HG03045 (cell line): ENCODE results near the gene FHL2.

Experiments used
- ATAC-seq: cut with Tn5 transposase; IDR thresholded peaks from one replicate; pipeline ENCODE4 v1.9.1; 2021; ENCODE audit warnings: mild to moderate bottlenecking, moderate library complexity; ENCODE audit not compliant: unreplicated experiment

Gene FHL2

DNA sequence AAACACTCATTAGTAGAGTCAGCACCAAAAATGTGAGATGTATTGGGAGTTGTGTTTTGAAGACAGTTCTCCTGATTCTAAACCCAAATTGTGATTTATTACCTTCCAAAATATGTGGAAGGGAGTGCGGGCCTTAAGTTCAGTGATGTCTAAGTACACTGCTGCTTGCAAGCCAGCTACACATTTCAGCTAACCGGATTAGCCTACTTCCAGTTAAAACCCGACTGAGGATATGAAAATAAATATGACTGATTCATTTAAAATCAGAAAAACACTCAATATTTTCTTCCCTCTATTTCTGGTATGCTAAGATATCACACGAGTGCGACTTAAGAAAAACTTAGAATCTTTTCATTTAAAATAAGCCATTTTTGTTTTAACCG lies 907 bp downstream of the FHL2 start:
- no peak for ATAC-seq

DNA sequence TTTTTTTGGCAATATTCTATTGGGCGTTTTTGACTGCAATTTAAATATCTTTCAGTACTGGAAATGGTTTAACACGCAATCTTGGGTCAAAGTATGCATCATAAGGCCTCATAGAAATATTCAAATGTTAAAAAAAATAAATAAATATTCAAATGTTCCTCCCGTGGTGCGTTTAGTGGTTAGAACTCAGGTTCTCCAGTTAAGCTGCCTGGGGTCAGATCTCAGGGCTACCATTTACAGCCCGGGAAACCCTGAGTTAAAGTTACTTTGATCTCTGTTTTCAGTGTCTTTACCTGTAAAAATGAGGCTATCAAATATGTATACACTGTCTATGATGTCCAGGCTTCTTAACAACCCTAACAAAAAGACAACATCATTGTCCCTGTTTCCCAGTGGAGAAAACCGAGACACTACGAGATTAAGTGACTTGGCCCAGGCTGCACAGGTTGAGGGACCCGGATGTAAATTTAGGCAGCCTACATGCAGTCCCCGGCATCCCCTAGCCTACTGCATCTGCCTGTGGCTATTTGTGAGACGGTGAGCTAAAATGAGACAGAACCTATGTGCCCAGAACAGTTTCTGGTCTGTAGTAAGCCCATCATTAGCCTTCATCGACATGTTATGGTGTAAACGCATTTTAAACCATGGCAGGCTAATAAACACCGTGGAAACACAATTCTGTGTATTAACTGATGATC lies 1.7 kb downstream of the FHL2 start:
- no peak for ATAC-seq

DNA sequence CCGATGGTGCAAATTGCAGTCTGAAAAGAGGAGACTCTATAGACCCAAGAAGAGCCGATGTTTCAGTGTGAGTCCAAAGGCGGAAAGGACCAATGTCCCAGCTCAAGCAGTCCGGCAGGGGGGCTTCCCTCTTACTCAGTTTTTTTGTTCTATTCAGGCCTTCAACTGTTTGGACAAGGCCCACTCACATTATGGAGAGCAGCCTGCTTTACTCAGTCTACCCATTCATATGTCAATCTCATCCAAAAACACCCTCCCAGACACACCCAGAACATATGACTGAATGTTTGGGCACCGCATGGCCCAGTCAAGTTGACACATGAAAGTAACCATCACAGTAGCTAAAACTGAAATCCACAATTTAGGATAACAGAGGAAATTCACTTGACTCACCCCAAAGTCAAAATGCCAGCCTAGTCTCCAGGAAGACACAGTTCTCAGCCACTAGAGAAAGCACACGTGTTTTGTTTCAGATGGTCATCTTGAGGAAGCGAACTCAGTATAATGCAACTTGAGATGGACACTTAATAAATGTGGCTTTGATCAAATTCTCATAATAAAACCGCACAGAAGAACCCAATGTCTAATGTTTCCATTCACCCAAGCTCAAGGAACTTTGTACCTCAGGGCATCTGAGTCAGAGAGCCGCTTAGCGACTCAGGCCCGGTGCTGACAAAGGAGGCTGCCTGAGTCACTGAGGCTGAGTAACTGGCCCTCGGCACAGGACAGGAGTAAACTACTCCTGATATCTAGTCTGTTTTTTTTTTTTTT lies 2.4 kb downstream of the FHL2 start:
- ATAC-seq: no peak

DNA sequence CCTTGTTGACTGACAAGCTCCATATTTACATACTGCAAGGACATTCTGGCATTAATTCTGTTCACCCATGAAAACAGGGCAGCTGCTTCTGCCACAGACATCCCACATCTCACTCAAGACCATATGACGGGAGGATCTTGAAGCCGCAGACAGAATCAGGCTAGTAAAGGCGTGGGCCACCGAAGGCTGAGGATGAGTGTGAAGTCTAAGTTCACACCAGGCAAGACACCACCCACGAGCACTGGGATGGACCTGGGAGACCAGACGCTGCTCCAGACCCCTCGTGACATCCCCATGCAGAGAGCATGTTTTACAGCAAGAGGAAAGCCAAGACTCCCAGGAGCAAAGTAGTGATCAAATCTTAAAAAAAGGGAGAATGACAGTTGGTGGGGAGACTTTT lies 3.2 kb downstream of the FHL2 start:
- ATAC-seq: no peak

DNA sequence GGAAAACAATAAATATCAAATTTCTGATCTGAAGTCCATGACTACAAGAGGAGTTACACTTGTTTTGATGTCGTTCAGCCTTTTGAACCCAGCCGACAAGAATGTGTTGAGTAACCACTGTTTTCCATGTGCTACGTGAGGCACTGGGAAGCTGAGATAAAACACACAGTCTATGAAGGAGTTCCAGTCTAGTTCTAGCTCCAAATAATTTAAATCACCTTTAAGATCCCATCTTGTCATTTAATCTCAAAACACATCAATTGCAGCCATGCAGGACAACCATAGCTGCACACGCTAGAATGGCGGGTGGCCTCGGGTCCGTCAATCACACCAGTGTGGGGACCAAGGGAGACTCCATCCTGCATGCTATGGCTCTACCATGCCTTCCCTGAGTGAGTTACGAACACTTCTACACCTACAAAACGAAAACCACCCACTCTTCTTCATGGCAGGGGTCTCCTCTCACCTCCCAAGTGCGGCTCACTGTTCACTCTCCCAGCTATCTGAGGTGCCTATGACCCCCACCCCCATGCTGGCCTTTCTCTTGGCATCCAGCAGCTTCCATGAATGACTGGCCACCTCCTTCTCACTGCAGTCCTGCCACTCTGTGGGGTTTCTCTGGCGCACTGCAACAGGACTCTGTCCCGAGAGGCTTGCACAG lies 3.8 kb downstream of the FHL2 start:
- no peak for ATAC-seq

DNA sequence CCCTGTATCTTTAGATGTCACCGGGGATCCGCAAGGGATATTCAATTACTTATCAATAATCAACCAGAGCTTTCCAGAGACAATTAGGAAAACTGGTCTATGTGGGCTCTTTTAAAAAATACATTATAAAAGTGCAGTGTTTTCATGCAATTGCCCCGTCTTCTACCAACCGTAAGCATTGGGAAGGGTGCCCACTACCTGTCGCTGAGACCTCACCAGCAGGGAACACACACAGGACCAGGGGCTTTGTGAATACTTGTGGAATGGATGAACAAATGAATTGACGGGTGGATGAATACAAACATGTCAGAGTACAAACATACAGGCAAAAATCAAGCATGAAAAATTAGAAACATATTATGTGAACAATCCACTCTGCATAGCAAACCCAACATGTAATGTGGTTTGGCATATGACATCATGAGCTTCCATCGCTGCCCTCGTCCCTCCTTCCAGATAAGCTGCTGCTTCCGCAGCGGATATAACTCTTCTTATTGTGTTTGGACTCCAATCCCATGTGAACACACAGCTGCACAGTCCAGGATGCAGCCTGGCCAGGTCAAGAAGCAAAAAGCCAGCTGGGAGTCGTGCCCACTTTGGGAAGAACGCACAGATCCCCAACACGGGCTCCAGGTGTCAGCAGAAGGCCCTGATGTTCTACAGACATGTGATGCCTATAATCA lies 5.3 kb downstream of the FHL2 start:
- no peak for ATAC-seq

DNA sequence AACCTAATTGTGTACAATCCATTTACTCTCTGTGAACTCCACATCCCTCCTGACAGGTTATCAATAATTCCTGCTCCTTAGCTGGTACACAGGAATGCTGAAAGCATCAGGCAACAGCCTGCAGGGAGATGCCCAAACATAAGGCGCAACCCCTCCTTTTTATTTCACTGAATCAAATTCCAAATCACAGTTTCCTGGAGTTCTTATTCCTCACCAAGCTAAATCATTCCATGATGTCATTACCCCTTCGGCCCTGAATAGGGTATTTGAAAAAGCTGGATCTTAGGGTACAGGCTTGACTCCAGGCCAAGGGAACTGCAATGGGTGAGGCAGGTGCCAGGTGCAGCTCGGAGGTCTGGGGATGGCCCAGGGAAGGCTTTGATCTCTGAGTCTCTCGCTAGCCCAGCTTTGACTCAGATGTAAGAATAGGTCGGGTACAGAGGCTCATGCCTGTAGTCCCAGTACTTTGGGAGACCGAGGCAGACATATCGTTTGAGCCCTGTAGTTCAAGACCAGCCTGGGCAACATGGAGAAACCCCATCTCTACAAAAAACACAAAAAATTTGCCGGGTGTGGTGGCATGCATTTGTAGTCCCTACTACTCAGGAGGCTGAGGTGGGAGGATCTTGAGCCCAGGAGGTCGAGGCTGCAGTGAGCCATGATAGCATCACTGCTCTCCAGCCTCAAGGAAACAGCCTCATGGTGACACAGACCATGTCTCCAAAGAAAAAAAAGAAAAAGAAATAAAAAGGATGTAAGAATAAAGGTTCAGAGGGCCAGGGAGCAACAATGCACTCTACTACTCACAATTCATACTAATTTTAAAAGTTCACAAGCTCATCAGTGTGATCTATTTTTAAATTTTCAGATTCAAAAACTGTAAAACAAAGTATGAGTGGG lies 6.8 kb downstream of the FHL2 start:
- no peak for ATAC-seq

DNA sequence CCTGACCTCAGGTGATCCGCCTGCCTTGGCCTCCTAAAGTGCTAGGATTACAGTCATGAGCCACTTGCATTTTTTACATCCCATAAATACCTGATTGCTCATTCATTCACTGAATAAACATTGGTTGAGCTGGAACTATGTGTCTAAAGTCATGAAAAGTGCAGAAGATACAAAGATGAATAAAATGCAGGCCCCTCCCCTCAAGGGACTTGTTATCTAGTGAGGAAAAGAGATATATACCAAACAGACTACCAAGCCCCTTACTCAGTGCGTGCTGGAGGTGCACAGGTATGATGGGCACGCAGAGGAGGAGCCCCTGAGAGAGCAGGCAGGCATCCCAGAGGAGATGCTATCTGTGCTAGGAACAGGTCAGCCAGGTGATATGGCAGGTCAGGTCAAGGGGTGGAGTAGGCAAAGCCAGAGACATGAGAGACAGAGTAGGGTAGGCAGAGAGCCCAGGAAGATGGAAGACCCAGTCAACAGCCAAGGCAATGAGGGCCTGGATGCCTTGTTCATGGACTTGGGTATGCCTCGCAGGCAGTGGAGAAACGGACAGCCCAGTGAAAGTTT lies 7.7 kb downstream of the FHL2 start:
- no peak for ATAC-seq

DNA sequence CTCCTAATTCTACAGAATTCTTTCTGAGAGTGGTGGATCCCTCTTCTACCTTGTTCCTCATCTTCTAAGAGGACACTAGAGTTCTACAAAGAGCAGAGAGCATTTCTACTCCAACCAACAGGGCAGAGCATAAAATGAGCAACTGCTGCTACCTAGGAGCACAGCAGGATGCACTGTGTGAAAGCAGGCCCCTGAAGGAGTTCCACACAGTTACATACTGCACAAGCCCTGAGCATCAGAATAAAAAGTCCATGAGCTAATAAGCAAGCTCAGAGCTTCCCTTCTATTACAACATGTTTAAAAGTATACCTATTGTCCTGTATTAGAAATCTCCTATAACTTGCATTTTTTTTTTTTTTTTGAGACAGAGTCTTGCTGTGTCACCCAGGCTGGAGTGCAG lies 8.4 kb downstream of the FHL2 start:
- no peak for ATAC-seq

DNA sequence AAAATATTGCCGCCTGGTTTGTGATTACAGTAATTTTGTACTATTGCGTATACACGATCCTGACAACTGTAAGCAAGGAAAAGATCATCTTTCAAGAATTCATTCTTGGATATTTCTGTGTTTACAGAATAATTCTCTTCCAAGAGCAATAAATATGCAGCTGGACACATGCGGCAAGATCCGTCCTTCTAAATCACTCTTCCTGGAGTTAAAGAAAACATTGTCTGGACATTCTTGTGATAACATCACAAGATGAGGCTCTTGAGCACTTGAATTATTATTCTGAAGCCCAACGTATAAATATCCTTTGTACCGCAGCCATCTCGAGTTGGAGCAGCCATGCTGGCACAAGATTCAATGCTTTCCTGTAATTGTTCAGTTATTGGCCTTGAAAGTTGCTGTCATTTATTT lies 9.9 kb downstream of the FHL2 start:
- no peak for ATAC-seq

DNA sequence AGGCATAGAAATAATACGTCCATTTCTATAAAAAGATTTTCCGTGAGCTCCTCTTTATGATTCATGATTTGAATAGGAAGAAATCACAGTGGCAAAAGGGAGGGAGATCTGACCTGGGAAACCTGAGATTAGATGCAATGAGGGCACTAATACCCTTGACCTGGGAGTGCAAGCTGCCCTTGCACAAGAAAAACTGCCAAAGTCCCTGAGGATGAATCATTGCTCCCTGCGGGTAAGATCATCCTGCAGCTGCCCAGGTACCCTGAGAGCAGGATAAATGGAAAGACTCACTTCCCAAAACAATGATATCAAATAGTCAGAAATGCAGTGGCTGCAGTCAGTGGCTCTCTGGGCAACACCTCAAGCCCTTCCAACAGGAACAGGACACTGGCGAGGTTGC lies 11.6 kb downstream of the FHL2 start:
- no peak for ATAC-seq

DNA sequence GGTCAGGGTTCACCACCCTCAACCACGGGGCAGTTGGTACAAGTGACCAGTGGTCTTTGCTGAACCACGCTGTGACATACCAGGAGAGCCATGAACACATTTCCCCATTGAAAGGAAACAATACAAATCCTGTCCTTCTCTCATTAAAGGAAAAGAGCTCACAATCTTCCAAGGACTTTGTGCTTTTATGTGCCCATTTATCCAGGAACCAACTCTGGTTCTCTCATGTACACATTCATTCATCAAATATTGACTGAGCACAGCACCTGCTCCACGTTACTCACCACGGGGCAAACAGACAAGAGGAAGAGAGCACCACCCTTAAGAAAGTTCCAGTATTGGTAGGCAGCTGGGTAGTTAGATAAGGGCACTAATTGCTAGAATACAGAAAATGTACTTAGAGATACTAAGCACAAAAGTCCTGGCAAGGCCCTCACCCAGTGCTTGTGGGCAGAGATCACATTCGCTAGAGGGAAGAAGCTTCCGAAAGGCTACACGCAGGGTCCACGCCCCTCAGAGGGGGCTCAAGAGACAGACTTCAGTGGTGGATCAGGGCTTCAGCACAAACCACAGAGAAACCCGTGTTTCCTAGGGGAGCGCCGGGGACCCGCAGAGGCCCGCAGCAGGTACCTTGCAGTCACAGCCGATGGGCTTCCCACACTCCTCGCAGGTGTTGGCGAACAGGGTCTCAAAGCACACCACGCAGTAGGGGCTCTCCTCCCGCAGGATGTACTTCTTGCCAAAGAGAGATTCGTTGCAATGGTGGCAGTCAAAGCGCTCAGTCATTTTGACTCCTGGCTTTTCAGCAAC lies 12.9 kb downstream of the FHL2 start:
- no peak for ATAC-seq

DNA sequence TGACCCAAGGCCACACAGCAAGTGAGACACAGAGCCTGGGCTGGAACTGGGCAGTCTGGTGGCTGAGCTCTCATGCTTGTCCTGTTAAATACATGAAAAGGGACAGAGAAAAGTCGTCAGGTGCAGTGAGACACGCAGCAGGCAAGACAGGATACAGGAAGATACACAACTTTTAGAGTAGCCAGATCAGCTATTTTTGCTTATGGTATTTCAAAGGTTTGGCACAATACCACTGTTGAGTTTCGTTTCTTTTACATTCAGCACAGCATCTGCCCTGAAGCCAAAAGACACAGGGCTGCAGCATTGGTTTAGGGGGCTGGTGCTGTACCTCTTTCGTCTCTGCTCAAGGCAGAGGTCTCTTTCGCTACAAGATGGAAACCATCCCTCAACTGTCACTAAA lies 14.0 kb downstream of the FHL2 start:
- no peak for ATAC-seq

DNA sequence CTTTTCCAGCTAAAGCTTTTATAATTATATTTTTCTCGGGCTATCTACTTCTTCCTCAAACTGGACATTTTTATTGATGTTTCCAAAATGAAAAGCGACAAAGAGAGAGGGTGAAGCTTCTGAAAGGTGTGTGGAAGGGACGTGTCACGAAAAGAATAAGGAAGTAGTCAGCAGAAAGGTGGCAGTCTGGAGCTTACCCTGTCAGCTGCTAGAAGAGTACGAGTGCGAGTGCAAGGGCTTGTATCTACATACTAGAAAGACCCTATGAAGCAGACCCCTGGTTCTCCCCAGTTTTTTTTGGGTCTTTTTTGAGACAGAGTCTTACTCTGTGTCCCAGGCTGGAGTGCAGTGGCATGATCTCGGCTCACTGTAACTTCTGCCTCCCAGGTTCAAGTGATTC lies 14.6 kb downstream of the FHL2 start:
- no peak for ATAC-seq

DNA sequence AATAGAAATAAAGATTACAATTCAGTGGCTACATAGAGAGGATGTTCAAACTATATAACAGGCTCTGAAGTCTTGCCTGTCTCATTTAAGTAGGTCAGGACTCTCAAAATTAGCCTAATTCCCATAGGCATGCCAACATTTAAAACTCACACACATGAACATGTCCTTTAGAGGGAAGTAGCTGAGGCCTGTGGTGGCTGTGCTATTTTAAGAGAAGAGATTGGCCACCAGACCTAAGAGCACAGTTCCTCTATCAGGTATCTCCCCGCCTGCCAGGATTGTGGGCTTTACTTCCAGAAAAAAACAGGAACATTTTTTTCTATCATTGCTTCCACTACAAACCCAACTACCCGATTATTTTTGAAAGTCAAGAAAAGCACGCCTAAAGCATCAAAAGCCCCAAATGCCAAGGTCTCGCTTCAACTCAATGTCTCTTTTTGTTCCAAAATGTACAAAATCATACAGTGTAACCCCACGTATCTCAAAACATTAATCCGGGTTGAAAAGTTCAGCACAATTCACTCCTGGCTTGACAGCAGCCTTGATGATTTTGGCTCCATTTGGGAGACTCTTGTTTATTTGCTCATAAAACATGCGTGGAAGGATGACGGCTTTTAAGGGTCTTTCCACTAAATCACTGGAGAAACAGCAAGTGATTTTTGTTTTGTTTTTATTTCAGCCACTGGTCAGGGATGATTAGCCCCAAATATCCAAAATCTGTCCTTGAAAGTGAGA lies 15.3 kb downstream of the FHL2 start:
- ATAC-seq: no peak

DNA sequence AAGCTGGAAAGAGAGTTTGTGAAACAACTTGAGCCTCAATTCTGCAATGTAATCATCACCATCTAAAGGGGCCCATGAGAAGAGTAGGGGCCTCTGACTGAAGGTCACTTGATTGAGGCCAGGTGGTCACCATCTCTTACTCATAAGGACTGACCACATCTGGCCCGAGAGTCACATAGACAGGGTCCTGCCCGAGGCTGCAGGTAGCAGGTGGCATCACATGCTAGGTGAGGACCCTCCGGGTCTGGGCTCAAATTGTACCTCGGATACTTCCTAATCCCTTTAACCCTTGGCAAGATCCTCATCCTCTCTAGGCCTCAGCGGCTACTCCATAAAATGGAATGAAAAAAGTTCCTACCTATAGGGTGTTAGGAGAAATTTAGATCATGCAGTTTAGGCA lies 16.7 kb downstream of the FHL2 start:
- ATAC-seq: no peak

DNA sequence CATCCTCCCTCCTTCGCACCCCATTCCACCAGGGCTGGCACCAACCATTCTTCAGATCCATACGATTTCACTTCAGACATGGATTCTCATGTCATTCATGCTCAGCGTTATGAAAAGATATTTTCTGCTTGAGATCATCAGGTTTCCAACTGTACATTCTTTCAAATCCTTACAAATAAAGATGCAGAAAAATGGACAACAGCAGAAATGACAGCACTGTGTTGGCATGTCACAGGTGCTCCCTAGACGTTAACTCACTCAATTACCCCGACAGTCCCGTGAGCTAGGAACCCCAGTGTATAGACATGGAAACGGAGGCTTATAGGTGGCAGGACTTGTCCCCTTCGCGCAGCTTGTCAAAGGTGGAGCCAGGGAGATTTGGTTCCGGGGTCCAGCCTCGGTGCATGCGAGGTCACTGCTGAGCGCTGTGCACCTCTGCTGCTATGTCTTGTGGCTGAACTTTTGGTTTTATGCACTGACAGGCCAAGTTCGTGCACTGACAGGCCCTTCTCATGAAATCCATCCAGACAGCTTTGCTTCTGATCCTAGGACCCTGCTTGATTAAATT lies 17.7 kb downstream of the FHL2 start:
- ATAC-seq: no peak

DNA sequence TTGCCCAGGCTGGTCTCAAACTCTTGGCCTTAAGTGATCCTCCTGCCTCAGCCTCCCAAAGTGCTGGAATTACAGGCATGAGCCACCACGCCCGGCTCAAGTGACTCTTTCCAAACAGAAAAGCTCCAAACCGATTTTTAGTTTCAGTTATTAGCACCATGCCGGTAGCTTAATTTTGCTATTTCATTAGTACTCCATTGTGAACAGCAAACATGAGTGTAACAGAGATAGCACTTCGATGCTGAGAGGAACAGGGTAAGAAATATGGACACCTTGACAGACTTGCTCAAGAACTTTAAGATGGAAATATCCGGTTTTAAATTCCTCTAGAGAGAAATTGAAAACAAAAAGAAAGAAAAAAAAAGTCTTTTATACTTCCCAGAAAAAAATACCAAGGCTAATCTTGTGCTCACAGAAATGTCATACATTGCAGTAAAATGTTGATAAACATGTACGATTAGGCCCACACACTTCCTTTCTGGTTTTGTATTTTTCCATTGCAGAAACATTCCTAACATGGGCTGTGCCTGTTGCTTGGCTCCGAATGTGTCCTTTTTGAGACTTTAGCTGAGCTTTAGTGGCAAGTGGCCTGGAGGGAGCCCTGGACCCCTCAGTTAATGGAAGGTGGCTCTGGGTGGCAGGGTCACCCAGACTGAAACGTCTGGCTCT lies 18.3 kb downstream of the FHL2 start:
- ATAC-seq: no peak
